Activated CD4-positive, alpha-beta T cell treated with anti-CD3 and anti-CD28 coated beads, Interleukin-2, amount 10 ng/mL, durations not matched to agents 7 days and 5 days (primary cell): ENCODE data around the gene DOK1. TPM values are rescaled to one million over a fixed set of nuclear protein-coding genes. Genes with fewer than 3 reads are reported as not detected.

Experiments
- CTCF ChIA-PET: fragments of 350-600 bp; sonication (Branson Sonifier 250); formaldehyde crosslinking; loops from one replicate; lab custom pipeline; 2021; ENCODE audit warnings: antibody characterized with exemption; lab: Charles Lee
- POLR2A ChIA-PET: fragments of 350-600 bp; sonication (Branson Sonifier 250); formaldehyde crosslinking; loops from one replicate; lab custom pipeline; 2021; ENCODE audit warnings: antibody characterized with exemption; lab: Charles Lee
- DNase-seq: peaks from one replicate; pipeline ENCODE4 v3.0.0-alpha.2; 2020
- H3K27ac Mint-ChIP-seq: one replicate; pipeline ENCODE4 v1.8.0; 2021; ENCODE audit warnings: mild to moderate bottlenecking, moderate library complexity, mixed read lengths
- H3K27me3 Mint-ChIP-seq: one replicate; pipeline ENCODE4 v1.8.0; 2021; ENCODE audit warnings: mixed read lengths
- H3K36me3 Mint-ChIP-seq: one replicate; pipeline ENCODE4 v1.8.0; 2021; ENCODE audit warnings: low read depth, mixed read lengths
- H3K4me1 Mint-ChIP-seq: one replicate; pipeline ENCODE4 v1.8.0; 2021; ENCODE audit warnings: mixed read lengths
- H3K4me3 Mint-ChIP-seq: one replicate; pipeline ENCODE4 v1.8.0; 2021; ENCODE audit warnings: mild to moderate bottlenecking, moderate library complexity, mixed read lengths
- H3K9me3 Mint-ChIP-seq: one replicate; pipeline ENCODE4 v1.8.0; 2021; ENCODE audit warnings: mixed read lengths
- total RNA-seq, 2 experiments: library from RNA; stranded (reverse); gene quantifications; one replicate each; pipeline ENCODE4 v1.2.3, GENCODE V29; 2021

DOK1 gene
- total RNA-seq, 2 experiments from 2014 or later: 28.0 to 34.4 TPM

DNA sequence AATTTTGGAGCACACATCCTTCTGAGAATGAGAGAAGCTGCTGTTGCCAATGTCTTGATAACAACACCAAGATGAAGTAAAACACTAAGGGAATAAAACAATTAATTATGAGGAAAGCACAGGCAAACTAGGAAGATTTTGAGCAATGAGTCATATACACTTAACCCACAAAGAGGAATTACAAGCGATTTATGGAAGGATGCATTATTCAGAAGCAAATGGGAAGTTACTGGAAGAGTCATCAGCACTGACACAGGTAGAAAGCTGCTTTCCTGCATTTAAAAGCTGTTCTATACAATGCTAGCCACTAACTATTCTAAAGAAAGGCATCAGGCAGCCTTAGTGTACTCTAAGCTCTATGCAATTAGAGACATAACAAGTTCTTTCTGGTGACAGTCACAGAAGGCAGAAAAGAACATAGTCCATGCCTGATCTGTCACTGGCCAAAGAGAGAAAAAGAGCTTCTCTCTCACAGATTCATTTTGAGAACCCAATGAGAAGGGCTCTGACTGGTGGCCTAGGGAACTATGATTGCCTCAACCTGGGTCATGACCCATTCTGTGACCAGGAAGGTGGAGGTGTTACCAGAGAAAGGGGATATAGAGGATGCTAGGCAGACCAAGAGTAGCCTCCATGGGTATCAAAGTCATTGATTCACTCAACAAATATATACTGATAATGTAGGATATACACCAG, 48.2 kb downstream of the DOK1 start:
- no peak overlapping the region for H3K27ac Mint-ChIP-seq
- ChIA-PET CTCF (interaction anchor here (0.9 to 7.0 kb wide), 2 partner anchors 16 to 24 kb away, joined by 3 to 45 read pairs; no protein-coding TSS in a partner anchor), POLR2A (no interaction called here)
- H3K4me1 Mint-ChIP-seq: peaks cover 17% of the 10 kb centered on the region
- no peaks in the 10 kb centered on the region for H3K9me3 Mint-ChIP-seq
- no peaks in the 10 kb centered on the region for H3K36me3 Mint-ChIP-seq
- peaks cover 42% of the 10 kb centered on the region for H3K27me3 Mint-ChIP-seq
- no peak overlapping the region for H3K4me3 Mint-ChIP-seq
- no peak for DNase-seq

DNA sequence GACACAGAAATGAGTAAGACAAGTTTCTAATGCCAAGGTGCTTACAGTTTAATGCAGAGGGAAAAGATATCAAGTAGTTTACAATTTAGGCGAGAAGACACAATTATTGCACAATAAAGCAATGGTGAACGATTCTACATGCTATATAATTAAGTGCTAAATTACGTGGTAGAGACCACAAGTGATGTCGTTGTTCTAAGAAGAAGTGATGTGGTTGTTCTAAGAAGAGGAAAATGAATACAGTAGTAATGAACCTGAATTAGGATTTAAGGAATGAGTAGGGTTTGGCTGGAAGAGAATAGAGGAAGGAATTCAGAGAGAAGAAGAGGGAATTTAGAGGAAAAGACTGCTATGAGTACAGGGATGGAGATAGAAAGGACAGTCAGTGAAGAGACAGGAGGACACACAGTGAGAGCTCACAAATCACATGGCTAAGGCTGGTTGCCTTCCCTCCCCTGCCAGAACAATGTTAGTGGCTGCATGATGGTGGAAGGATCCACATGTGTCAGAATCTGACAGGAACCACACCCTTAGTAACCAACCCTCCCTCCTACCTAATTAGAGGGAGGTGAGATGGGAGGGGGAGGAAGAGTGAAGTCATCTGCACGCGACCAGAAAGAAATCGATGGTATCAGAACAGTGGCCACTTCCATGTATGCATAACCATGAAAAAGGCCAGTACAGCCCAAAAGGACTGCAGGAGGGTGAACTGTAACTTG, 48.9 kb downstream of the DOK1 start:
- no peaks in the 10 kb centered on the region for H3K36me3 Mint-ChIP-seq
- POLR2A ChIA-PET: no interaction called here
- peaks cover 48% of the 10 kb centered on the region for H3K27me3 Mint-ChIP-seq
- no peak overlapping the region for H3K4me3 Mint-ChIP-seq
- H3K9me3 Mint-ChIP-seq: no peaks in the 10 kb centered on the region
- peaks cover 17% of the 10 kb centered on the region for H3K4me1 Mint-ChIP-seq
- DNase-seq: no peak
- H3K27ac Mint-ChIP-seq: peak overlapping the region; percentile 10
- CTCF ChIA-PET: interaction anchor here (0.9 to 7.0 kb wide), 2 partner anchors 16 to 25 kb away, joined by 3 to 45 read pairs; no protein-coding TSS in a partner anchor

DNA sequence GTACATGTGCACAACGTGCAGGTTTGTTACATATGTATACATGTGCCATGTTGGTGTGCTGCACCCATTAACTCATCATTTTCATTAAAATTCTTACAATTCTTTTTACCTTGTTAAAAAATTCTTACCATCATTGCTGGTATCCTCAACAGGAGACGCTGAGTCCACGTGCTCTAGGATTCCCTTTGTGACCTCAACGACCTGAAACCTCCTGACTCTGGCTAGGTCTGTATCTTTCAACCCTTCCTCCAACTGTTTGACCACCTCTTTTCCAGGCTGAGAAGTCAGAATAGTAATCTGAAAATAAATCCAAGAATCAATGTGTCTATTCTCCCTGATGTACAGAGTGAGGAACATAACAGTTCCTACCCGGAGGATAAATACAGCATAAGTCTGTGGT, 52.4 kb downstream of the DOK1 start:
- Mint-ChIP-seq H3K27ac (no peak overlapping the region), H3K36me3 (no peaks in the 10 kb centered on the region), H3K4me3 (no peak overlapping the region), H3K4me1 (peaks cover 17% of the 10 kb centered on the region), H3K9me3 (no peaks in the 10 kb centered on the region), H3K27me3 (peaks cover 61% of the 10 kb centered on the region)
- DNase-seq: no peak
- POLR2A ChIA-PET: no interaction called here
- CTCF ChIA-PET: no interaction called here

Other genes starting within 250 kb of the DOK1 start
- 1 to 10 TPM; 3.0 to 4.3 TPM for gene SLC4A5, start 211.3 kb upstream of the DOK1 start, total RNA-seq
- gene DCTN1, start 174.4 kb upstream of the DOK1 start, total RNA-seq: 100 to 1,000 TPM; 106 to 132 TPM
- gene C2orf81, start 133.1 kb upstream of the DOK1 start, total RNA-seq: 1 to 10 TPM; 3.0 to 3.3 TPM
- 10 to 100 TPM; 71.3 to 80.7 TPM for gene WDR54, start 133.0 kb upstream of the DOK1 start, total RNA-seq
- gene RTKN, start 112.8 kb upstream of the DOK1 start, total RNA-seq: under 1 TPM; 0.62 to 0.82 TPM
- 10 to 100 TPM; 28.9 to 32.1 TPM for gene INO80B, start 99.6 kb upstream of the DOK1 start, total RNA-seq
- 10 to 100 TPM; 52.5 to 52.6 TPM for gene WBP1, start 96.3 kb upstream of the DOK1 start, total RNA-seq
- 10 to 100 TPM; 55.4 to 62.6 TPM for gene MOGS, start 89.3 kb upstream of the DOK1 start, total RNA-seq
- gene MRPL53, start 82.0 kb upstream of the DOK1 start, total RNA-seq: 10 to 100 TPM; 72.5 to 83.1 TPM
- 10 to 100 TPM; 26.8 to 27.1 TPM for gene CCDC142, start 71.7 kb upstream of the DOK1 start, total RNA-seq
- gene TTC31, start 71.6 kb upstream of the DOK1 start, total RNA-seq: 10 to 100 TPM; 45.8 to 46.3 TPM
- gene LBX2, start 55.1 kb upstream of the DOK1 start, total RNA-seq: under 1 TPM in 1 of 2 experiments, not detected in 1; 0.25 TPM
- 10 to 100 TPM; 25.8 to 35.6 TPM for gene PCGF1, start 47.0 kb upstream of the DOK1 start, total RNA-seq
- under 1 TPM; 0.40 to 0.52 TPM for gene TLX2, start 40.3 kb upstream of the DOK1 start, total RNA-seq
- gene DQX1, start 28.5 kb upstream of the DOK1 start, total RNA-seq: under 1 TPM; 0.25 to 0.52 TPM
- gene AUP1, start 25.0 kb upstream of the DOK1 start, total RNA-seq: 100 to 1,000 TPM; 116 to 136 TPM
- 10 to 100 TPM; 41.6 to 45.8 TPM for gene HTRA2, start 24.8 kb upstream of the DOK1 start, total RNA-seq
- under 1 TPM; 0.12 to 0.15 TPM for gene LOXL3, start 778 bp upstream of the DOK1 start, total RNA-seq
- gene M1AP, start 93.6 kb downstream of the DOK1 start, total RNA-seq: not detected
- gene SEMA4F, start 99.5 kb downstream of the DOK1 start, total RNA-seq: 1 to 10 TPM; 6.5 to 8.3 TPM